Measurements from ENCODE around the gene FADS3. TPM values are rescaled to one million over a fixed set of nuclear protein-coding genes. Genes with fewer than 3 reads are reported as not detected.

Gene FADS3
- total RNA-seq, 4 donors from 2014 or later = 135 to 327 (median 205) TPM

- Histone ChIP-seq H3K36me3 (peaks cover 0 to 57% (median 0%) of the 10 kb centered on the region in 3 donors), H3K4me3 (no peak overlapping the region), H3K4me1 (peaks cover 0 to 50% (median 17%) of the 10 kb centered on the region in 4 donors), H3K27me3 (no peaks in the 10 kb centered on the region), H3K9me3 (no peaks in the 10 kb centered on the region), H3K27ac (peak overlapping the region in 3 of 4 donors; percentile 55 to 84 (median 80))
- no peak for DNase-seq (ENCODE audit: low spot score in 2 of 2)
- WGBS, 2 donors = 84 to 86% methylated on average over 17 of the region's 17 CpGs
- TF ChIP-seq POLR2A (IDR thresholded peaks at IDR 0.05) (no peak), EP300 (IDR thresholded peaks at IDR 0.05) (no peak), CTCF (IDR thresholded peaks at IDR 0.05) (no peak)
These were observed 37.0 kb downstream of the FADS3 start for GRCh38 chr11:61854206-61854895.

DNA sequence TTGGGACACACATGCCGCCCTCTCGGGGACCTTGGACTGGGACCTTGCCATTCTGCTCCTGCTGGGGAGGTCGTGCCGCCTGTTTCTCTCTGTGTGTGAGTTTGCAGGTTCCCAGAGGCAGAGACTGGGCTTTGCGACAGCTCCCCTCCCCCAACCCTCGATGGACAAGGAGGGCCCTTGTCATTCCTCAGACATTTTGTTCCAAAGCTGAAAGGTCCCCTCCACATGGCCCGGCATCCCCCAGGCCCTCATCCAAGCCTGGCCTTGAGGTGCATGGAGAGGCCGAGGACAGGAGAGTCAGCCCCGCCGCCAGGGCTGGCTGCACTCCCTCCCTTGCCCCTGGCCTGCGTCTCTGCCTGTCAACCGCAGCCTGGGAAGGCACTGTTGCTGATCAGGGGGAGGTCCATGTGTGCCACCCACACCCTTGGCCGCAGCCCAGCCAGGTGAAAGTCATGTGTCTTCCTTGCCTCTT is 37.6 kb downstream of the FADS3 start:
- Histone ChIP-seq H3K36me3 (peaks cover 0 to 57% (median 0%) of the 10 kb centered on the region in 3 donors), H3K4me3 (no peak overlapping the region), H3K4me1 (peaks cover 0 to 50% (median 17%) of the 10 kb centered on the region in 4 donors), H3K27me3 (no peaks in the 10 kb centered on the region), H3K27ac (peak overlapping the region in 3 of 4 donors; percentile 55 to 84 (median 80)), H3K9me3 (no peaks in the 10 kb centered on the region)
- WGBS, 2 donors = 55 to 69% methylated on average over 13 of the region's 13 CpGs
- DNase-seq (ENCODE audit: low spot score in 2 of 2) = no peak
- TF ChIP-seq EP300 (IDR thresholded peaks at IDR 0.05) (peak in 1 of 2 donors; percentile 83), POLR2A (IDR thresholded peaks at IDR 0.05) (no peak), CTCF (IDR thresholded peaks at IDR 0.05) (no peak)

GRCh38 chr11:61851900-61852295 is 39.4 kb downstream of the FADS3 start:
- Histone ChIP-seq H3K4me3 (no peak overlapping the region), H3K4me1 (peaks cover 0 to 50% (median 17%) of the 10 kb centered on the region in 4 donors), H3K27ac (peak overlapping the region in 2 of 4 donors; percentile 69 to 84), H3K9me3 (no peaks in the 10 kb centered on the region), H3K27me3 (no peaks in the 10 kb centered on the region), H3K36me3 (peaks cover 0 to 54% (median 0%) of the 10 kb centered on the region in 3 donors)
- WGBS, 2 donors = 71 to 73% methylated on average over 6 of the region's 6 CpGs
- DNase-seq (ENCODE audit: low spot score in 2 of 2) = no peak
- no peak for TF ChIP-seq EP300 (IDR thresholded peaks at IDR 0.05)
- no peak for TF ChIP-seq POLR2A (IDR thresholded peaks at IDR 0.05)
- no peak for TF ChIP-seq CTCF (IDR thresholded peaks at IDR 0.05)

GRCh38 chr11:61851113-61851899 is 40.0 kb downstream of the FADS3 start:
- peak overlapping the region; percentile 3 to 84 (median 72) for H3K27ac ChIP-seq
- TF ChIP-seq CTCF (IDR thresholded peaks at IDR 0.05) (no peak), POLR2A (IDR thresholded peaks at IDR 0.05) (no peak), EP300 (IDR thresholded peaks at IDR 0.05) (no peak)
- H3K4me1 ChIP-seq = peaks cover 0 to 53% (median 20%) of the 10 kb centered on the region in 4 donors
- H3K4me3 ChIP-seq = no peak overlapping the region
- no peaks in the 10 kb centered on the region for H3K9me3 ChIP-seq
- H3K36me3 ChIP-seq = peaks cover 0 to 48% (median 0%) of the 10 kb centered on the region in 3 donors
- H3K27me3 ChIP-seq = no peaks in the 10 kb centered on the region
- 59 to 63% methylated on average over 14 to 24 of the region's 24 CpGs for WGBS, 2 donors
- no peak for DNase-seq (ENCODE audit: low spot score in 2 of 2)

Data from tibial nerve (tissue), 4 donors.